ENCODE data around the gene KIF19. TPM values are rescaled to one million over a fixed set of nuclear protein-coding genes. Genes with fewer than 3 reads are reported as not detected.

KIF19 gene
- total and polyA plus RNA-seq, 2 of the 8 experiments (the other 6 are each of a cell fraction or from before 2014, with no cell fraction given) = 0.52 to 0.77 TPM

DNA sequence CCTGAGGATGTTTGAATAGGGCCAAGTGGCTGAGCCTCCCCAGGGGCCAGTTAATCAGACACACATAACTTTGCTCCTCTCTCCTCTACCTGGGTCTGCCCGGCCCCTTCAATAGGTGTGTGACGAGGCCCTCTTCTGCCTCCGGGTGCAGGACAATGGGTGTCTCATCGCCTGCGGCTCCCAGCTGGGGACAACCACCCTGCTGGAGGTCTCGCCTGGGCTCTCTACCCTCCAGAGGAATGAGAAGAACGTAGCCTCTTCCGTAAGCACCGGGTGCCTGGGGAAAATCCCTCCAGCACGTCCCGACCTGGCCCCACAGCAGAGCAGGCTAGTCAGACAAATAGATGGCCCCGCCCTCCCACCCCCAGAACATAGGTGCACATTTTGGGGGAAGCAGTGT is 16.1 kb upstream of the KIF19 start:
- CTCF ChIA-PET (ENCODE audit: partially characterized antibody) = interaction anchor here (0.7 to 1.5 kb wide), 3 partner anchors 9 to 66 kb away, joined by 3 to 6 read pairs (median 5); no protein-coding TSS in a partner anchor
- H2AK5ac ChIP-seq (ENCODE audit: low read depth, low read length) = no peak overlapping the region
- H3K4me3 ChIP-seq (ENCODE audit: extremely low read depth in 1 of 4, insufficient read depth in 2 of 4, low read depth in 3 of 4, low read length in 4 of 4) = no peak overlapping the region
- no peak for TF ChIP-seq SUZ12 (IDR thresholded peaks at IDR 0.05; ENCODE audit: low read length)
- no peak for TF ChIP-seq RXRA (IDR thresholded peaks at IDR 0.05; ENCODE audit: insufficient read depth, low read depth, low read length)
- TF ChIP-seq RBBP5 (IDR thresholded peaks at IDR 0.05; ENCODE audit: borderline replicate concordance, low read depth, low read length) = no peak
- no peak for TF ChIP-seq ZNF274 (IDR thresholded peaks at IDR 0.05; ENCODE audit: borderline replicate concordance, extremely low read depth, low read length)
- TF ChIP-seq, protein P1, sequence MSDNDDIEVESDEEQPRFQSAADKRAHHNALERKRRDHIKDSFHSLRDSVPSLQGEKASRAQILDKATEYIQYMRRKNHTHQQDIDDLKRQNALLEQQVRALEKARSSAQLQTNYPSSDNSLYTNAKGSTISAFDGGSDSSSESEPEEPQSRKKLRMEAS (IDR thresholded peaks at IDR 0.05) = no peak
- TF ChIP-seq JUND (IDR thresholded peaks at IDR 0.05; ENCODE audit: low read length) = no peak
- no peak for TF ChIP-seq BACH1 (IDR thresholded peaks at IDR 0.05; ENCODE audit: low read length)
- TF ChIP-seq, protein P2, sequence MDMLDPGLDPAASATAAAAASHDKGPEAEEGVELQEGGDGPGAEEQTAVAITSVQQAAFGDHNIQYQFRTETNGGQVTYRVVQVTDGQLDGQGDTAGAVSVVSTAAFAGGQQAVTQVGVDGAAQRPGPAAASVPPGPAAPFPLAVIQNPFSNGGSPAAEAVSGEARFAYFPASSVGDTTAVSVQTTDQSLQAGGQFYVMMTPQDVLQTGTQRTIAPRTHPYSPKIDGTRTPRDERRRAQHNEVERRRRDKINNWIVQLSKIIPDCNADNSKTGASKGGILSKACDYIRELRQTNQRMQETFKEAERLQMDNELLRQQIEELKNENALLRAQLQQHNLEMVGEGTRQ (IDR thresholded peaks at IDR 0.05; ENCODE audit: low read length) = no peak
- TF ChIP-seq, protein P3, sequence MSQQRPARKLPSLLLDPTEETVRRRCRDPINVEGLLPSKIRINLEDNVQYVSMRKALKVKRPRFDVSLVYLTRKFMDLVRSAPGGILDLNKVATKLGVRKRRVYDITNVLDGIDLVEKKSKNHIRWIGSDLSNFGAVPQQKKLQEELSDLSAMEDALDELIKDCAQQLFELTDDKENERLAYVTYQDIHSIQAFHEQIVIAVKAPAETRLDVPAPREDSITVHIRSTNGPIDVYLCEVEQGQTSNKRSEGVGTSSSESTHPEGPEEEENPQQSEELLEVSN (IDR thresholded peaks at IDR 0.05) = no peak
- no peak for TF ChIP-seq CHD1 (IDR thresholded peaks at IDR 0.05; ENCODE audit: low read depth, low read length)

More for the DNA sequence above, 16.1 kb upstream of the KIF19 start:
- no peaks in the 10 kb centered on the region for H4K20me1 ChIP-seq (replicated peaks in 1 of 2; ENCODE audit: control insufficient read depth in 1 of 2, insufficient read depth in 2 of 2, low read length in 2 of 2)
- H2BK5ac ChIP-seq (ENCODE audit: low read depth, low read length) = no peak overlapping the region
- FAIRE-seq (no peak), DNase-seq (ENCODE audit: low read depth in 1 of 2, low spot score in 2 of 2) (no peak)
- H2BK20ac ChIP-seq (ENCODE audit: low read length) = no peak overlapping the region
- POLR2A ChIA-PET (ENCODE audit: partially characterized antibody) = no interaction called here
- H3K36me3 ChIP-seq (ENCODE audit: control insufficient read depth in 2 of 4, insufficient read depth in 4 of 4, low read length in 3 of 4) = no peaks in the 10 kb centered on the region
- H3K23ac ChIP-seq (ENCODE audit: insufficient read length) = no peak overlapping the region
- no peaks in the 10 kb centered on the region for H3K79me2 ChIP-seq (ENCODE audit: control insufficient read depth in 1 of 2, insufficient read depth in 2 of 2, low read length in 2 of 2)
- 93% methylated on average over 12 of the region's 12 CpGs; no CpG with 5 or more reads in 1 of the 2 experiments for WGBS, 2 experiments (ENCODE audit: extremely low coverage in 1 of 2, insufficient coverage in 1 of 2, insufficient read length in 1 of 2, insufficient replicate concordance in 2 of 2, low coverage in 1 of 2, low lambda C conversion rate in 2 of 2, missing lambda C conversion rate in 1 of 2)
- H2BK15ac ChIP-seq (ENCODE audit: low read length) = no peak overlapping the region
- no peaks in the 10 kb centered on the region for H3K4me1 ChIP-seq (replicated peaks in 1 of 4; ENCODE audit: control insufficient read depth in 3 of 4, insufficient read depth in 4 of 4, low read length in 3 of 4)
- H3K4me2 ChIP-seq (ENCODE audit: insufficient read depth in 1 of 2, low read depth in 2 of 2, low read length in 2 of 2) = no peak overlapping the region
- H4K91ac ChIP-seq (replicated peaks; ENCODE audit: insufficient read length, low read length) = no peak overlapping the region
- no peak overlapping the region for H3K56ac ChIP-seq (replicated peaks; ENCODE audit: insufficient read length, low read depth, low read length)
- H3K27ac ChIP-seq (ENCODE audit: low read depth, low read length) = no peak overlapping the region
- H3K4ac ChIP-seq (replicated peaks; ENCODE audit: insufficient read length, low read depth, low read length) = no peak overlapping the region
- no peak overlapping the region for H3K18ac ChIP-seq (ENCODE audit: extremely low read depth, low read length)
- H2BK12ac ChIP-seq (ENCODE audit: low read depth, low read length) = no peak overlapping the region
- no peak overlapping the region for H2AFZ ChIP-seq (ENCODE audit: low read length)
- H3K27me3 ChIP-seq (replicated peaks in 1 of 4; ENCODE audit: control insufficient read depth in 3 of 4, extremely low read depth in 1 of 4, insufficient read depth in 3 of 4, low read length in 3 of 4) = no peaks in the 10 kb centered on the region; a peak in 1 of 7 replicates
- H3K23me2 ChIP-seq (ENCODE audit: low read depth, low read length) = no peaks in the 10 kb centered on the region
- no peak overlapping the region for H4K5ac ChIP-seq (ENCODE audit: insufficient read length, low read depth, low read length)
- H3K79me1 ChIP-seq (ENCODE audit: low read depth, low read length) = no peaks in the 10 kb centered on the region
- no peak overlapping the region for H3K9ac ChIP-seq (replicated peaks in 1 of 4; ENCODE audit: extremely low read depth in 1 of 4, low read depth in 3 of 4, low read length in 3 of 4)
- no peak overlapping the region for H4K8ac ChIP-seq (ENCODE audit: extremely low read depth, insufficient read depth, low read length)
- peaks cover 4 to 5% of the 10 kb centered on the region in 2 experiments; a peak in 2 of 4 replicates for H3K9me3 ChIP-seq (ENCODE audit: insufficient read depth in 2 of 2, low read depth in 1 of 2, low read length in 1 of 2)
- H3K14ac ChIP-seq (ENCODE audit: insufficient read length) = no peak overlapping the region
- H2BK120ac ChIP-seq (replicated peaks; ENCODE audit: low read depth, low read length) = no peak overlapping the region

Measured in H1 (cell line).